Astrocyte of the spinal cord (primary cell): ENCODE results near the gene POR.

Experiments used
- DNase-seq: peaks from one replicate; pipeline ENCODE4 v3.0.0; 2011; ENCODE audit warnings: low read depth, low spot score
- H3K4me3 ChIP-seq: 2 replicates; pipeline ENCODE4 v1.5.1; 2011; ENCODE audit warnings: low read depth, mild to moderate bottlenecking, low read length, moderate library complexity
- in situ Hi-C: cut with HindIII; loops from 2 replicates; pipeline ENCODE4 v1.10.0; 2017; ENCODE audit warnings: low sequenced_read_pairs
- TF ChIP-seq, protein P1 (sequence below): IDR thresholded peaks from 2 replicates; pipeline ENCODE4 v1.5.1; 2012; ENCODE audit warnings: low read depth, mild to moderate bottlenecking, low read length, inconsistent platforms

Gene POR

GRCh38 chr7:75925717-75926435 is 10.9 kb downstream of the POR start:
- in situ Hi-C loops: no loop called here
- no peak for DNase-seq
- H3K4me3 ChIP-seq: no peak overlapping the region
- TF ChIP-seq, protein P1, sequence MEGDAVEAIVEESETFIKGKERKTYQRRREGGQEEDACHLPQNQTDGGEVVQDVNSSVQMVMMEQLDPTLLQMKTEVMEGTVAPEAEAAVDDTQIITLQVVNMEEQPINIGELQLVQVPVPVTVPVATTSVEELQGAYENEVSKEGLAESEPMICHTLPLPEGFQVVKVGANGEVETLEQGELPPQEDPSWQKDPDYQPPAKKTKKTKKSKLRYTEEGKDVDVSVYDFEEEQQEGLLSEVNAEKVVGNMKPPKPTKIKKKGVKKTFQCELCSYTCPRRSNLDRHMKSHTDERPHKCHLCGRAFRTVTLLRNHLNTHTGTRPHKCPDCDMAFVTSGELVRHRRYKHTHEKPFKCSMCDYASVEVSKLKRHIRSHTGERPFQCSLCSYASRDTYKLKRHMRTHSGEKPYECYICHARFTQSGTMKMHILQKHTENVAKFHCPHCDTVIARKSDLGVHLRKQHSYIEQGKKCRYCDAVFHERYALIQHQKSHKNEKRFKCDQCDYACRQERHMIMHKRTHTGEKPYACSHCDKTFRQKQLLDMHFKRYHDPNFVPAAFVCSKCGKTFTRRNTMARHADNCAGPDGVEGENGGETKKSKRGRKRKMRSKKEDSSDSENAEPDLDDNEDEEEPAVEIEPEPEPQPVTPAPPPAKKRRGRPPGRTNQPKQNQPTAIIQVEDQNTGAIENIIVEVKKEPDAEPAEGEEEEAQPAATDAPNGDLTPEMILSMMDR: no peak

GRCh38 chr7:75928568-75928914 is 13.6 kb downstream of the POR start:
- TF ChIP-seq, protein P1: no peak
- DNase-seq: no peak
- no peak overlapping the region for H3K4me3 ChIP-seq
- in situ Hi-C loops: no loop called here

DNA sequence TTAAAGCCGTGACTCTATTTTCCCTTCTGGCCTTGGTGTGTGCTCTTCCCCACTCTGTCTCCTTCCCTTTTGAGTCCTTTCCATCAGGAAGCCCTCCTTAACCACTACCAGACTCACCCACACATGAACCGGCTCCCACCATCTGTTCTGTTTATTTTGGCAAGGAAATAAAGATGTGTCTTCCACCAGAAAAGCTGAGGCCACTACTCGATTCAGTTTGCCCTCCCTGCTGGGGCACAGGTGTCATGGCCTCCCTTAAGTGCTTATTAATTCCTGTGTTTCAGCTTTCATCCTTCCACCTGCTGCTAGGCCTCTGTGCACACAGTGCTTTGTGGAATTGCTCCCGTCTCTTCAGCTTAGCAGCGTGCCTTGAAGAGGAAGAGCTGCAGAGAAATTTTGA is 16.7 kb downstream of the POR start:
- DNase-seq: no peak
- H3K4me3 ChIP-seq: no peak overlapping the region
- in situ Hi-C loops: no loop called here
- TF ChIP-seq, protein P1: no peak

DNA sequence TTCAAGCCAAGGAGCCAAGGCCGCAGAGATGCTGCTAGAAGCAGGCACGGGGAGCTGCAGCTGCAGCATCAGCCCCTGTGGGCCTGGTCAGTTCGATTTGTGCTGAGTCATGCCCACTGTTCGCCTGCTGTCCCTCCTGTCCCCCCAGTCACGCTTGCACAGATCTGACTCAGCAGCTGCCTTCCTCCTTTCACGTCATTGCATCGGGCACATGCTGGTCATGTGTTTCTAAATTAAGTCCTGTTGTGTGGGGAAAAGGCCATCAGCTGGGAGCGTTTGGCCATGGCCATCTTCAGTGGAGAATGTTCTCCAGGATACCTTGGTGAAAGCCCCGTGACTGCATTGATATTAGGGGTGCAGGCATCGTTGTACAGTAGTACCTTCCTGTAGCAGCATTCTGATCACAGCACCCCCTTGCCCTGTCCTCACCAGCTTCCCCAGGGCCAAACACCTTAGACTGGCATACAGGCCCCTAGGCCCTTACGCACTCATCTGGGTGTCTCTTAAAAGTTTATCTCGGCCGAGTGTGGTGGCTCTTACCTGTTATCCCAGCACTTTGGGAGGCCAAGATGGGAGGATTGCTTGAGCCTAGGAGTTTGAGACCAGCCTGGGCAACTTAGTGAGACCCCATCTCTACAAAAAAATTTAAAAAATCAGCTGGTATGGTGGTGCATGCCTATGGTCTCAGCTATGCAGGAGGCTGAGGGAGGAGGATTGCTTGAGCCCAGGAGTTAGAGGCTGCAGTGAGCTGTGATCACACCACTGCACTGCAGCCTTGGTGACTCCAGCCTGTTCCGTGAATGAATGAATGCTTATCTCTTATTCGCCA is 23.2 kb downstream of the POR start:
- TF ChIP-seq, protein P1: no peak
- peak; percentile 82 for DNase-seq
- no peak overlapping the region for H3K4me3 ChIP-seq
- in situ Hi-C loops: no loop called here

- in situ Hi-C loops: no loop called here
- no peak for DNase-seq
- H3K4me3 ChIP-seq: no peak overlapping the region
- TF ChIP-seq, protein P1: no peak
Observed at GRCh38 chr7:75938921-75939320, 24.0 kb downstream of the POR start.

GRCh38 chr7:75943864-75944263 is 28.9 kb downstream of the POR start:
- TF ChIP-seq, protein P1: no peak
- peak; percentile 51 for DNase-seq
- in situ Hi-C loops: no loop called here
- no peak overlapping the region for H3K4me3 ChIP-seq
